Tongue (tissue), 2 donors: ENCODE results near the gene TARS3. TPM values are rescaled to one million over a fixed set of nuclear protein-coding genes. Genes with fewer than 3 reads are reported as not detected.
"Not testable (repeated sequence)": the region's sequence is repeated elsewhere in the genome, so short reads cannot be mapped to it uniquely, and the experiment has no call there.

Experiments
- DNase-seq: peaks from one replicate; pipeline ENCODE4 v3.0.0-alpha.2; 2015
- total RNA-seq: library from RNA; depleted of rRNA; stranded (reverse); fragments of >200 nt; gene quantifications from one replicate; pipeline ENCODE4 v1.2.3, GENCODE V29; 2014

Gene TARS3
- total RNA-seq, 1 donor from 2014 or later: 35.8 TPM

GRCh38 chr15:101654171-101654570, 70.1 kb downstream of the TARS3 start:
- no peak for DNase-seq

GRCh38 chr15:101652786-101653430, 71.4 kb downstream of the TARS3 start:
- DNase-seq: peak; percentile 21

- peak; percentile 97 for DNase-seq
Measured at GRCh38 chr15:101652098-101652785, 72.0 kb downstream of the TARS3 start, which contains the start of gene TM2D3. TSS of gene TM2D3 (minus strand) at chr15:101652381. CDS start at chr15:101652361, 20 bp downstream.

- DNase-seq: no peak
Measured at GRCh38 chr15:101651554-101652097, 72.6 kb downstream of the TARS3 start.

- no peak for DNase-seq
Measured at GRCh38 chr15:101650145-101650544, 74.1 kb downstream of the TARS3 start.

GRCh38 chr15:101648356-101648755, 75.9 kb downstream of the TARS3 start:
- no peak for DNase-seq

GRCh38 chr15:101647251-101647650, 77.0 kb downstream of the TARS3 start:
- no peak for DNase-seq

GRCh38 chr15:101646672-101647071, 77.6 kb downstream of the TARS3 start:
- DNase-seq: no peak

- no peak for DNase-seq
Measured at GRCh38 chr15:101642361-101642760, 81.9 kb downstream of the TARS3 start.

GRCh38 chr15:101641894-101642293, 82.4 kb downstream of the TARS3 start:
- DNase-seq: no peak

GRCh38 chr15:101641129-101641764, 83.0 kb downstream of the TARS3 start:
- DNase-seq: peak; percentile 88

GRCh38 chr15:101639667-101640066, 84.6 kb downstream of the TARS3 start:
- DNase-seq: no peak

- no peak for DNase-seq
Measured at GRCh38 chr15:101637919-101638318, 86.4 kb downstream of the TARS3 start.

GRCh38 chr15:101637516-101637915, 86.8 kb downstream of the TARS3 start:
- DNase-seq: no peak

GRCh38 chr15:101637038-101637437, 87.2 kb downstream of the TARS3 start:
- DNase-seq: no peak

GRCh38 chr15:101635944-101636727, 88.1 kb downstream of the TARS3 start:
- no peak for DNase-seq

- DNase-seq: no peak
Measured at GRCh38 chr15:101633356-101633755, 90.9 kb downstream of the TARS3 start.

GRCh38 chr15:101626729-101627128, 97.5 kb downstream of the TARS3 start:
- DNase-seq: not testable (repeated sequence)

GRCh38 chr15:101625980-101626379, 98.3 kb downstream of the TARS3 start:
- DNase-seq: no peak

- DNase-seq: no peak
Measured at GRCh38 chr15:101625184-101625583, 99.1 kb downstream of the TARS3 start.

GRCh38 chr15:101623367-101624304, 100.6 kb downstream of the TARS3 start:
- DNase-seq: no peak
